ENCODE measurements around the gene WDR73.

DNA sequence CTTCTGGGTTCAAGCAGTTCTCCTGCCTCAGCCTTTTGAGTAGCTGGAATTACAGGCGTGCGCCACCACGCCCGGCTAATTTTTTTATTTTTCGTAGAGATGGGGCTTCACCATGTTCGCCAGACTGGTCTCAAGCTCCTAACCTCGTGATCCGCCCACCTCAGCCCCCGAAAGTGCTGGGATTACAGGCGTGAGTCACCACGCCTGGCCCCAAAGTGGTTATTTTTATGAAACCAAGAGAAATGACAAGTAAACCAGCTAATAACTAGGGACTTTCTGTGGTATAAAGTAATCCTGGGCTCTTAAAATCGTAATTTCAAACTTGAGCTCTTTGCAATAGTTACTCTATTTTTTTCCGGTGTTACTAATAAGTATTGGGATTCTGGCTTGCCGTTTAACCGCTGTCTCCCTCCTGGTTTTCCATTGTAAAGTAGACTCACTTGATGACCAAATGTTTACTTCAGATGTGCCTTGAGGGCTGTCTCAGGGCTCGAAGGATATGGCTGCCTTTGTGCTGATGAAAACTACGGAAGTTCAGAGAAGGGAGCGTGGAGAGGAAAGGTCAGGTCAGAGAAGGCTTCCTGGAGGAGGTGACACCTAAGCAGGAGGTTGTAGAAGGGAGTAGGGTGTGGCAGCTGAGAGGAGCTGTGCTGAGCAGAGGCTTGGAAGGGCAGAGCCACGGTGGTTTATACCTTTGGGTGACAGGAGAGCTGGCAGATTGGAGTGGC is 49.1 kb downstream of the WDR73 start:
- no peak for TF ChIP-seq POLR2A (IDR thresholded peaks at IDR 0.05)
- TF ChIP-seq, protein P1, sequence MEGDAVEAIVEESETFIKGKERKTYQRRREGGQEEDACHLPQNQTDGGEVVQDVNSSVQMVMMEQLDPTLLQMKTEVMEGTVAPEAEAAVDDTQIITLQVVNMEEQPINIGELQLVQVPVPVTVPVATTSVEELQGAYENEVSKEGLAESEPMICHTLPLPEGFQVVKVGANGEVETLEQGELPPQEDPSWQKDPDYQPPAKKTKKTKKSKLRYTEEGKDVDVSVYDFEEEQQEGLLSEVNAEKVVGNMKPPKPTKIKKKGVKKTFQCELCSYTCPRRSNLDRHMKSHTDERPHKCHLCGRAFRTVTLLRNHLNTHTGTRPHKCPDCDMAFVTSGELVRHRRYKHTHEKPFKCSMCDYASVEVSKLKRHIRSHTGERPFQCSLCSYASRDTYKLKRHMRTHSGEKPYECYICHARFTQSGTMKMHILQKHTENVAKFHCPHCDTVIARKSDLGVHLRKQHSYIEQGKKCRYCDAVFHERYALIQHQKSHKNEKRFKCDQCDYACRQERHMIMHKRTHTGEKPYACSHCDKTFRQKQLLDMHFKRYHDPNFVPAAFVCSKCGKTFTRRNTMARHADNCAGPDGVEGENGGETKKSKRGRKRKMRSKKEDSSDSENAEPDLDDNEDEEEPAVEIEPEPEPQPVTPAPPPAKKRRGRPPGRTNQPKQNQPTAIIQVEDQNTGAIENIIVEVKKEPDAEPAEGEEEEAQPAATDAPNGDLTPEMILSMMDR (IDR thresholded peaks at IDR 0.05), result no peak
